GM19463 (cell line): Measurements from ENCODE around the gene ADRB1.

ENCODE experiments used
- ATAC-seq: cut with Tn5 transposase; IDR thresholded peaks from one replicate; pipeline ENCODE4 v1.9.1; 2021; ENCODE audit warnings: mild to moderate bottlenecking, moderate library complexity; ENCODE audit not compliant: unreplicated experiment

Gene ADRB1

DNA sequence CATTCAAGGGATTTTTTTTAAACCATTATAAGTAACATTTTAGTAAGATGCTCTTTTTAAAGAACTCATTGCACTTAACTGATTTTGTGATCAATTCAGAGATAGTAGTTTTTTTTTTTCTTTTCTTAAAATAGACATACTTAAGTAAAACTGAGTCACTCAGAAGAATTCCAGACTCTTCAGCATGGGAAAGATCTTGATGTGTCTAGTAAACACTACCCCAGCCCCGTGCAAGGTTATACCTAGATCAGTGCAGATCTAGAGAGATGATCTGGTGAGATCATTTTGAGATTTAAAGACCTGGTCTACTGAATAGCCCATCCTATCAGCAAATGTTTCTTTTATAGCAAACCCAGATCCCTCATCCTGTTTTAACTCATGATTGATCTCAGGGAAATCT is 8.6 kb downstream of the ADRB1 start:
- ATAC-seq, result no peak

- no peak for ATAC-seq
Measured at GRCh38 chr10:114053946-114054345, 10.3 kb downstream of the ADRB1 start.

GRCh38 chr10:114057855-114058254 is 14.2 kb downstream of the ADRB1 start:
- ATAC-seq, result no peak

DNA sequence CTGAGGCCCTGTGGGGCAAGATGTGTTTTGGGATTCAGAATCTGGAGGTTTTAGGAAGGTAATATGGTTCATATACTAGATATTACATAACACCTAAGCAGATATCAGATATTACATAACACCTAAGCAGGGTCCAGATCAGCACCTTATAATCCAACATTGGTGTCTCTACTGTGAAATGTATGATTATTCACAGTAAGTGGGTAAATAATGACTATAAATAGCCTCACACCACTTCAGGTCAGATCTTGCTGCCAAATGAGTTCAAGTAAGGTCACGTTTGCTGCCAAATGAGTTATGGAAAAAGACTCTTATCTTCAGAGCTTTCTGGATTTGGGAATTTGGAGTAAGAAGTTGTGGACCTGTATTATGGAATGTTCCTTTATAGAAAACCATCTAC is 14.6 kb downstream of the ADRB1 start:
- ATAC-seq, result no peak

DNA sequence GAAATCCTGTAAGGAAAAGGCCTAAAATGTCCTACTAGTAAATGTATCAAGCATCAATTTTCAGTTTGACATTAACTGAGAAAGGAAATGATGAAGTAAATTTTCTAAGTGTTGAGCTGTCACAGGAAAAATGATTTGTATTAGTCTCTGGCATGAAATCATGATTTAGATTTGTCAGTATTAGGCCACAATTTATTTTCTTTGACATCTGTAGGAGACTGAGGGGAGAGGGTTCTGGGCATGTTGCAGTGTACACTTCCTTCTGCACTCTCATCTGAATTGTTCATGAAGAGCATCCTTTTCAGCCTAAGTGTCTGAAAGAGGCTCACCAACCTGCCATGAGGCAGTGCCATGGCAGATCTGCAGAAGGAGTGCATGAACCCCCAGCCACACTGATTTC is 15.9 kb downstream of the ADRB1 start:
- ATAC-seq, result no peak

DNA sequence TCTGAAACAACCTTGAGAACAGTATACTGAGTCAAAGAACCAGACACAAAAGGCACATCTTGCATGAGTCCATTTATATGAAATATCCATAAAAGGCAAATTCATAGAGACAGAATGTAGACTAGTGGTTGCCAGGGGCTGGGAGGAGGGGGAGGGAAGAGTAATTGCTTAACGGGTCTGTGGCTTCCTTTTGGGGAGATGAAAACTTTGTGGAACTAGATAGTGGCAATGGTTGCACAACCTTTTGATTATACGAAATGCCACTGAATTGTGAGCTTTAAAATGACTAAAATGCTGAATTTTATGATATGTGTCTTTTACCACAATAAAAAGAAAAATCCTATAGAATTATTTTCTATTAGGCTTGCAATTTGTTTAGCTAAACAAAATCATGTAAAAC is 16.8 kb downstream of the ADRB1 start:
- no peak for ATAC-seq

GRCh38 chr10:114061148-114061547 is 17.5 kb downstream of the ADRB1 start:
- ATAC-seq, result no peak

DNA sequence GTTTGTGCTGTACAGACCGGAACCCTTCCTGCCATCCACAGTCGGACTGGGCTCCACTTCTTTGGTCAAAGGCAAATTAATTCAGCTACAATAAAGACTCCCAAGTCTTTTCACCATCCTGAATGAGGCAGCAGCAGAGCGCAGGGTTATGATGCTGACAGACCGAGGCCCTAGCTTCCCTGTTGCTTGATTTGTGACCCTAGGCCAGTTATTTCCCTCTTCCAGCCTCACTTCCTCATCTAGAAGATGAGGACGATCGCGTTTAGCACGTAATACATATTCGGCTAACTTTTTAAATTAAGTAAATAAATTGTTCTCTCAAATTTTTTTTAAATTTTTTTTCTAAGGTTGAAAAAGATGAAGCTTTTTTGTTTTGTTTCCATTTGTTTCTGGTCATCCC is 18.1 kb downstream of the ADRB1 start:
- ATAC-seq, result no peak

DNA sequence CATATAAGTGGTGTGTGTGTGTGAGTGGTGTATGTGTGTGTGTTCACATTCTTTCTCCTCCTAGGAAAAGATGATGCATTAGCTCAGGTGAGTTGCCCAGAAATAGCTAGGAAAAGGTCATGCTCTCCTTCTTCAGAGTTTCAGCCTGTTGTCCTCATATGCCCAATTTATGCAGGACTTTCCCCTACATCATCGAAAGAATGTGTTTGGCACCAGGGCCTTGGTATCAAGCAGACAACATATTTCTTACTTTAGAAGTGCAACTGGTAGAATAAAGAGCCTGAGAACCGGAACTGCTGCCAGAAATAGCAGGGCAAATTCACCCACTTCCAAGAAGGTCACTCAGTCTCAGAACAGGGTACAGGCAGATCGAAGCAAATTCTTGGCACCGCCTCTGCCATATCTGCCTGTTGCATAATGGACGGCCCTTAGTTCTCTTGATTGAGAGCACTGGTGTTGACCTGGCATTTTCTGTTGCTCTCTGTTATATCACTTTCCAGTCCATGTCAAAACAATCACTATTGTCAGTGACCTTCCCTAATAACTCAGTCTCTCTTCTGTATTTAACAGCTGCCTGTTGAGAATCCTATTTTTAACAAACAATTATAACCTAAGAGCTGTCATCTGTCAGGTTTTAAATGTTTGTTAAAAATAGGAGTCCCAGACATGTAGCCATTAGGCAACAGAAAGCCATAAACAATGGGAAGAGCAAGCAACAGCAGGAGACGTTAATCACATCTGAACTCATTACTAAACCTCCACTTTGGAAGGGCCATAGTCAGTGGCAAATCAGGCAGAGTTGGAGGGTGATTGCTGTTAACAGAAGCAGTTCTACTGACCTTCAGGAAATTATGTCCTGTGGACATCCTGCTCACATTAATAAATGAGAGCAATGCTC is 20.7 kb downstream of the ADRB1 start:
- ATAC-seq, result no peak

DNA sequence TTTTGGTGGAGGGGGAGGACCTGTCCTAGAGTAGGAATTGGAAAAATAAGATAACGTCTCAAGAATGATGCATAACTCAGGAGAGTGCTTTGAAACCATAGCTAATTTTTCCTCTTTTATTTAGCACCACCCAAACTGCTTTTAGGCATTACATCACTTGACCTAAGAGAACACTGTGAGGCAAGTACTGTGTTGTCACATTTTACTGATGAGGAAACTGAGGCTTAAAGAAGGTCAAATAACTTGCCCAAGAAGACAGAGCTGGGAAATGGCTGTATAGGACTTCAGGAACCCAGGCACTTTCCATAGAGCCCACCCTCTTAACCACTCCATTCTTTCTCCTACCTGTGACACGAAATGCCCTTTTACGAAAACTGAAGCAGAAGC is 21.4 kb downstream of the ADRB1 start:
- ATAC-seq, result no peak

- ATAC-seq, result no peak
Measured at GRCh38 chr10:114068054-114068707, 24.5 kb downstream of the ADRB1 start.

DNA sequence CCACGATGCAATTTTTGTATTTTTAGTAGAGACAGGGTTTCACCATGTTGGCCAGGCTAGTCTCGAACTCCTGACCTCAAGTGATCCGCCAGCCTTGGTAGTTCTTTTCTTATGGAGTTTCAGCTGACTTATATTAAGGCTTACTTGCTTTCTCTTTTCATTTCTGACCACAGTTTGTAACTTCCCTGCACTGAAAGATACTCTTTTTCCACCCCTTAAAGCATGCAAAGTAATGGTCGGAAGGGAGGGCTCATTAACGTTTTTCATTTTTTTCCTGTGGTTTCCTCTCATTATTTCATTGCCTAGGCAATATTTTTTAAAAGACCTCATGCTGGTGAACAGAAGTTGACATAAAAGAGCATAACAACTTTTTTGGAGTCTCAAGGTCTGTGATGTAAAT is 27.0 kb downstream of the ADRB1 start:
- ATAC-seq, result no peak

DNA sequence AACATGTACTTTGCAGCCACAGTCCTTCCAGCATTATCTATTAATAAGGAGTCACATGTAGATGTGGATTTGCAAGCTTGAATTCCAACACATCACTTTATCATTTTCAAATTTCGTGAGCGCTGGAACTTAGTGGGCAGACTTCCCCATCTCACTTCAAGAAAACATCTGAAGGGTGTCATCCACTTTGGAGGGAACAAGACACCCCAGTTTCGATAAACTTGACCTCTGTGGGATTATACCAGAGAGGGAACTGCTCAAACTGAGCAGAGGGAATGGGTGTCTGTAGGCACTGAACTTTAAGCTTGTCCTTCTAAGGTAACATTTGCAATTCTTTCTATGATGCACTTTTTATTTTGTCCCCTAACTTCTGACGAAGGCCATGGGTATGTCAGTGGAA is 27.5 kb downstream of the ADRB1 start:
- ATAC-seq, result no peak

- peak; percentile 79 for ATAC-seq
Measured at GRCh38 chr10:114073395-114074186, 29.9 kb downstream of the ADRB1 start.

DNA sequence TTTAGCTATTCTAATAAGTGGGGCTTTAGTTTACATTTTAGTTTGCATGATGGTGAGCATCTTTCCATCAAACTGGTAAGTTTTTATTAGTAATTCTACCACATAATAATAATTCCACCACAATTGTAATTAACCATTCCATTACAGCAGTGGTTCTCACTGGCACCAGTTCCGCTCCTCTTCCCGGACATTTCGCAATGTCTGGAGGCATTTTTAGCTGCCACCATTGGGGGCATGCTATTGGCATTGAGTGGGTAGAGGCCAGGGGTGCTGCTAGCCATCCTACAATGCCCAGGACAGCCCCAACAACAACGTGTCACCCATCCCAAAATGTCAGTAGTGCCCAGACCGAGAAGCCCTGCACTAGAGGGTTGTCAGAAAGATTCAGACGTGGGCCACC is 31.4 kb downstream of the ADRB1 start:
- ATAC-seq, result no peak

GRCh38 chr10:114077347-114077746 is 33.7 kb downstream of the ADRB1 start:
- ATAC-seq, result no peak

GRCh38 chr10:114077815-114078219 is 34.2 kb downstream of the ADRB1 start:
- no peak for ATAC-seq

DNA sequence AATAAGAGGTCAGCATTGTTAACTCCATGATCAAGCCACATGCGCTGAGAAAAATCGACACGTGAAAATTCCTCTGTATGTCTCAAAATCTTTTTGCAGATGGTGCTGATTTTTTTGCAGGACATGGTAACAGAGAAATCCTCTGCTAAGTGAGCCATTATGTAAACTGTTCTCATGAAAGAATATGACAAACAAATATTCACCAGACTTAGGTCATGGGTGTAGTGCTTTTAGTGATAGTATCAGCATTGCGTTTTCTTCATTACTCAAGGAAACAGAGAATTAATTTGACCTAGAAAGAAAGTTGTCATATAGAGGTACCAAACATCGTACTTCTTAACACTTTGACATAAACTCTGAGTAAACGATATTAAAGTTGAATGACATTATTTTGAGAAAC is 34.7 kb downstream of the ADRB1 start:
- ATAC-seq, result no peak

- no peak for ATAC-seq
Measured at GRCh38 chr10:114079421-114079820, 35.8 kb downstream of the ADRB1 start.

DNA sequence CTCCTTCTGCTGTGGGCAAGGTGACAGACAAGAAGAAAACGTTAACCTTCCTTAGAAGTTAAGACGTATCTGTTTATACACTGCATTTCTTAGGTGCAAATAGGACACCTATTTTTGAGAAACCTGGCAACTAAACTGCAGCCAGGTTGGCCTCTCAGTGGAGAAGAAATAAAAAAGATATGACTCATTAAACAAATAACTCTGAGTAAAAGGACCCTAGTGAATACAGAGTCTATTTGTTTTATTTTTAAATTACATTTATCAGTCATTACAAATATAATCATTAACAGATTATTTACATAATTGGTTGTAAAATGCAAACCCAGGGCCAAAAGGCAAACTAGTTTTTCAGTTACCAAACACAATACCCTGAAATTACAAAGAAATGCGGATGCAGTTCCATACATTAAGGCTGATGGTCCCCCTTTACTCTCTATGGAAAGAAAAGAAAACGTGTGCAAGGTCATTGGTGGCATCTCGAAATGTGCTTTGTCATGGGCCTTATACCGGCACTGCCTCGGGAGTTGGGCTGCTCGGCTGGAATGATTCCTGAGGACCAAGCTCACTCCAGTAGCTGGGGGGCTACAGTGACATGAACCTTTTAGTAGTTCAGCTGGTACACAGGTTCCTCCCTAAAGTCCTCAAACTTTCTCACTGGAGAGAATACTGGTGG is 38.4 kb downstream of the ADRB1 start:
- ATAC-seq, result no peak

DNA sequence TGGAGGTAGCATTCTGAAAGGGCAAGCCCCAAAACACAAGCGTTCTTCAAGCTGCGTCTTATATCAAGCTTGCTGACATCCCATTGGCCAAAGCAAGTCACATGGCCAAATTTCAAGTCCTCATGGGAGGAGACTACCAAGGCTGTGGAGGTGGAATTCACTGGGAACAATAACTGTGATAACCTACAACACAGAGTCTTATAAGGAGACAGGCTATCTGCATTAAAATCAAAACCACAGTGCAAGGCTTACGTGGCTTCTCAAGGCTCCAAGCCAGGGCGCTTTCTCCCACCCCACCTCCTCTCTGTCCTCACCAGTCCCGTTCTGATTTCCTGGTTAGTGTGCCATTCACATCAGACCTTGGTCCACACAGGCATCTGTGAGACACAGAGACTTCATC is 39.4 kb downstream of the ADRB1 start:
- no peak for ATAC-seq
